Esophagus muscularis mucosa (tissue), 4 donors: ENCODE measurements around the gene OTP. TPM values are rescaled to one million over a fixed set of nuclear protein-coding genes. Genes with fewer than 3 reads are reported as not detected.
A peak's percentile ranks its signal among the peaks of the same experiment; 100 is the strongest.

Source experiments
- DNase-seq: peaks from one replicate; pipeline ENCODE4 v3.0.0-alpha.2; 2017; ENCODE audit errors: extremely low spot score
- H3K27ac ChIP-seq, 4 donors: fragments of 200-600 bp; sonication (generic); replicated peaks in 1 of 4; 1 replicate in 3 of 4; 2 replicates in 1 of 4; pipeline ENCODE4 v1.5.1; 2016 to 2019; ENCODE audit warnings: mild to moderate bottlenecking in 1 of 4
- H3K27me3 ChIP-seq, 4 donors: fragments of 200-600 bp; sonication (generic); one replicate each; pipeline versions ENCODE4 v1.5.1 to v1.6.0; 2016 to 2019
- H3K36me3 ChIP-seq, 4 donors: fragments of 200-600 bp; sonication (generic); one replicate each; pipeline ENCODE4 v1.5.1; 2016 to 2019
- H3K4me1 ChIP-seq, 4 donors: fragments of 200-600 bp; sonication (generic); one replicate each; pipeline ENCODE4 v1.5.1; 2016 to 2019
- H3K4me3 ChIP-seq, 4 donors: fragments of 200-600 bp; sonication (generic); 1 replicate in 2 of 4; 2 replicates in 2 of 4; pipeline ENCODE4 v1.5.1; 2016 to 2019; ENCODE audit warnings: mild to moderate bottlenecking in 4 of 4, moderate library complexity in 1 of 4
- H3K9me3 ChIP-seq, 4 donors: fragments of 200-600 bp; sonication (generic); 1 replicate in 3 of 4; 2 replicates in 1 of 4; pipeline ENCODE4 v1.5.1; 2016 to 2019
- CTCF ChIP-seq, 3 experiments: fragments of 200-600 bp in 2 of 3; fragments of 450-650 bp in 1 of 3; sonication (generic) in 2 of 3; IDR thresholded peaks; one replicate each; pipeline ENCODE4 v1.5.1; 2017 to 2019; ENCODE audit warnings: antibody characterized with exemption in 3 of 3, mild to moderate bottlenecking in 2 of 3, moderate library complexity in 1 of 3
- EP300 ChIP-seq: sonication (generic); formaldehyde crosslinking; IDR thresholded peaks from one replicate; pipeline ENCODE4 v1.6.1; 2017; ENCODE audit warnings: antibody characterized with exemption
- POLR2A ChIP-seq: fragments of 450-650 bp; IDR thresholded peaks from one replicate; pipeline ENCODE4 v1.6.1; 2017; ENCODE audit warnings: antibody characterized with exemption, moderate library complexity, mild to moderate bottlenecking, low read depth
- POLR2AphosphoS5 ChIP-seq, 2 donors: sonication (generic); formaldehyde crosslinking; IDR thresholded peaks; one replicate each; pipeline ENCODE4 v1.6.1; 2017; ENCODE audit warnings: antibody characterized with exemption in 2 of 2
- WGBS: methylation state at CpG from one replicate; pipeline ENCODE4 v1.1.5; 2018; 5-methylcytosine and 5-hydroxymethylcytosine counted together
- intact Hi-C: fragments of 100-400 bp; cut with DNase I; formaldehyde crosslinking; loops from one replicate; pipeline ENCODE4 v1.15.1; 2023
- total RNA-seq, 4 donors: library from RNA; depleted of rRNA; stranded (reverse); fragments of >200 nt; gene quantifications; one replicate each; pipeline versions ENCODE4 v1.1.0 to v1.2.1, GENCODE V29; 2016

OTP gene
- total RNA-seq, 4 donors from 2014 or later, result not detected

GRCh38 chr5:77641963-77642737 lies 3.6 kb upstream of the OTP start:
- WGBS, result 13% methylated on average over 19 of the region's 19 CpGs
- TF ChIP-seq EP300 (no peak), POLR2AphosphoS5 (IDR thresholded peaks at IDR 0.05) (no peak), POLR2A (no peak)
- H3K4me3 ChIP-seq, result no peak overlapping the region
- H3K27me3 ChIP-seq, result peaks cover 9 to 97% (median 82%) of the 10 kb centered on the region in 4 donors
- no peaks in the 10 kb centered on the region for H3K9me3 ChIP-seq
- peaks cover 38 to 65% (median 57%) of the 10 kb centered on the region in 4 donors for H3K4me1 ChIP-seq
- no peaks in the 10 kb centered on the region for H3K36me3 ChIP-seq
- DNase-seq, result no peak
- no peak overlapping the region for H3K27ac ChIP-seq
- intact Hi-C loops, result loop anchor here (10.0 kb wide), 2 partner anchors 133 to 363 kb away; partner anchors contain the start of gene TBCA

- intact Hi-C loops, result loop anchor here (10.0 kb wide), 2 partner anchors 133 to 363 kb away; partner anchors contain the start of gene TBCA
- WGBS, result 15% methylated on average over 20 of the region's 23 CpGs
- DNase-seq, result no peak
- H3K4me1 ChIP-seq, result peaks cover 44 to 72% (median 64%) of the 10 kb centered on the region in 4 donors
- H3K36me3 ChIP-seq, result no peaks in the 10 kb centered on the region
- TF ChIP-seq POLR2A, result no peak
- TF ChIP-seq EP300, result no peak
- no peak for TF ChIP-seq POLR2AphosphoS5 (IDR thresholded peaks at IDR 0.05)
- no peak for TF ChIP-seq CTCF (IDR thresholded peaks at IDR 0.05)
- H3K9me3 ChIP-seq, result no peaks in the 10 kb centered on the region
- H3K27ac ChIP-seq, result no peak overlapping the region
- no peak overlapping the region for H3K4me3 ChIP-seq
- peaks cover 16 to 100% (median 89%) of the 10 kb centered on the region in 4 donors for H3K27me3 ChIP-seq
These were observed 3.0 kb upstream of the OTP start for GRCh38 chr5:77641397-77641943.

- H3K27ac ChIP-seq, result no peak overlapping the region
- H3K27me3 ChIP-seq, result peaks cover 18 to 100% (median 93%) of the 10 kb centered on the region in 4 donors
- WGBS, result 12% methylated on average over 19 of the region's 45 CpGs
- H3K4me1 ChIP-seq, result peaks cover 43 to 77% (median 67%) of the 10 kb centered on the region in 4 donors
- no peak for TF ChIP-seq CTCF (IDR thresholded peaks at IDR 0.05)
- TF ChIP-seq EP300, result no peak
- no peak for TF ChIP-seq POLR2A
- no peak for TF ChIP-seq POLR2AphosphoS5 (IDR thresholded peaks at IDR 0.05)
- no peaks in the 10 kb centered on the region for H3K9me3 ChIP-seq
- no peaks in the 10 kb centered on the region for H3K36me3 ChIP-seq
- no peak overlapping the region for H3K4me3 ChIP-seq
- no peak for DNase-seq
- intact Hi-C loops, result loop anchor here (10.0 kb wide), 2 partner anchors 134 to 364 kb away; partner anchors contain the start of gene TBCA
These were observed 2.3 kb upstream of the OTP start for GRCh38 chr5:77640589-77641396.

GRCh38 chr5:77638763-77639671 lies 504 bp upstream of the OTP start:
- Histone ChIP-seq H3K4me3 (peak overlapping the region in 2 of 4 donors; percentile 0 to 2), H3K36me3 (no peaks in the 10 kb centered on the region), H3K27ac (no peak overlapping the region), H3K4me1 (peaks cover 31 to 59% (median 49%) of the 10 kb centered on the region in 4 donors), H3K27me3 (peaks cover 18 to 100% (median 94%) of the 10 kb centered on the region in 4 donors), H3K9me3 (no peaks in the 10 kb centered on the region)
- TF ChIP-seq EP300 (no peak), POLR2A (no peak), POLR2AphosphoS5 (IDR thresholded peaks at IDR 0.05) (no peak), CTCF (IDR thresholded peaks at IDR 0.05) (no peak)
- no peak for DNase-seq
- intact Hi-C loops, result no loop called here
- WGBS, result 27% methylated on average over 25 of the region's 61 CpGs
